Measurements from ENCODE around the gene SLC6A9.

The SLC6A9 gene

GRCh38 chr1:44048532-44049215, 17.4 kb upstream of the SLC6A9 start:
- ATAC-seq: no peak
- no peak for DNase-seq

GRCh38 chr1:44047131-44047530, 15.9 kb upstream of the SLC6A9 start:
- no peak for ATAC-seq
- no peak for DNase-seq

GRCh38 chr1:44045064-44045463, 13.8 kb upstream of the SLC6A9 start:
- DNase-seq: no peak
- ATAC-seq: no peak

- no peak for DNase-seq
These were observed 13.0 kb upstream of the SLC6A9 start for GRCh38 chr1:44044071-44044801.

GRCh38 chr1:44043176-44044070, 12.2 kb upstream of the SLC6A9 start:
- DNase-seq (no peak), ATAC-seq (no peak)

More at GRCh38 chr1:44044071-44044801, 13.0 kb upstream of the SLC6A9 start:
- ATAC-seq: no peak

GRCh38 chr1:44040846-44041245, 9.6 kb upstream of the SLC6A9 start:
- DNase-seq (no peak), ATAC-seq (no peak)

GRCh38 chr1:44040418-44040817, 9.2 kb upstream of the SLC6A9 start:
- no peak for DNase-seq
- no peak for ATAC-seq

GRCh38 chr1:44038876-44039657, 7.8 kb upstream of the SLC6A9 start:
- DNase-seq (no peak), ATAC-seq (no peak)

- ATAC-seq (no peak), DNase-seq (no peak)
These were observed 5.9 kb upstream of the SLC6A9 start for GRCh38 chr1:44037154-44037553.

GRCh38 chr1:44036409-44037139, 5.3 kb upstream of the SLC6A9 start:
- peak; percentile 74 for DNase-seq
- ATAC-seq: peak; percentile 58

- ATAC-seq: no peak
- DNase-seq: no peak
These were observed 4.6 kb upstream of the SLC6A9 start for GRCh38 chr1:44035726-44036408.

- ATAC-seq: no peak
- no peak for DNase-seq
These were observed 3.9 kb upstream of the SLC6A9 start for GRCh38 chr1:44034976-44035716.

GRCh38 chr1:44034423-44034822, 3.2 kb upstream of the SLC6A9 start:
- DNase-seq (no peak), ATAC-seq (no peak)

GRCh38 chr1:44033756-44034155, 2.5 kb upstream of the SLC6A9 start:
- DNase-seq (no peak), ATAC-seq (no peak)

- DNase-seq: no peak
- ATAC-seq: no peak
These were observed 1.8 kb upstream of the SLC6A9 start for GRCh38 chr1:44033041-44033575.

GRCh38 chr1:44032170-44032790, 1.0 kb upstream of the SLC6A9 start:
- DNase-seq (no peak), ATAC-seq (no peak)

GRCh38 chr1:44030605-44031251, 534 bp downstream of the SLC6A9 start:
- DNase-seq (peak; percentile 59), ATAC-seq (peak; percentile 31)

GRCh38 chr1:44029911-44030604, 1.2 kb downstream of the SLC6A9 start:
- ATAC-seq: peak; percentile 83

More at GRCh38 chr1:44029911-44030604, 1.2 kb downstream of the SLC6A9 start:
- peak; percentile 90 for DNase-seq
